LoVo (cell line): ENCODE results near the gene ACACA.
"Not testable (repeated sequence)": the region's sequence is repeated elsewhere in the genome, so short reads cannot be mapped to it uniquely, and the experiment has no call there.

Experiments
- DNase-seq: peaks from one replicate; pipeline ENCODE4 v3.0.0-alpha.2; 2016; ENCODE audit warnings: low spot score

ACACA gene

DNA sequence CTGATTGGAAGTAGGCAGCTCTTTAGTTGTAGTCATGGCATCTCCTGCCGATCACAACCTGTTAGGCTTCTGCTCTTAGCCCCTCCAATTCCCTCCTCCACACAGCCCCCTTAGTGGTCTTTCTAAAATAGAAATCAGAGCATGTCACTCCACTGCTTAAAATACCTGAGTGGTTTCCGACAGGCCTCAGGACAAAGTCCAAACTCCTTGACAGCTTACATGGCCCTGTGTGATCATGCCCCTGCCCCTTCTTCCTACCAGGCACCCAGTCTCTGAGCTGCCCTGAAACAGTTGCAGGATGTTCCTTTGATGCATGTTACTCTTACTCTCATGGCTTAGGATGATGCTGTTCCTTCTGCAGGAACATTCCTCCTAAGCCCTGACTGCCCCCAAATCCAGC is 310.6 kb downstream of the ACACA start:
- DNase-seq = no peak

DNA sequence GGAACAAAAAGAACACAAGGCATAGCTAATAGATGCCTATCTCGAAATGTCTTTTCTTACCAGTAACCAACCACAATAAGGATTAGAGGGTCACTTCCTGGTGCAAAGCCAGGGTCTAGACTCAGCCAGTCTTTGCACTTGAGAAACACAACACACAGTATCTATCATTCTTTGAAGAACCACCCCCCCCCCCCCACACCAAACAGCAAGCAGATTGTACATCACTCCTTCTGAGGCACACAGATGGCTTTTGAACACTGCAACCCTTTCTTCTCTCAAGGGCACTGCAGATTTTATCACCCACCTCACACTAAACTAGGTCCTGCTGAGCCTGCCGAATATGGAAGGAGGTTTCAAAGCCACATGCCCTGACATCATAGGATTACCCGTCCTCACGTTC is 312.2 kb downstream of the ACACA start:
- no peak for DNase-seq

DNA sequence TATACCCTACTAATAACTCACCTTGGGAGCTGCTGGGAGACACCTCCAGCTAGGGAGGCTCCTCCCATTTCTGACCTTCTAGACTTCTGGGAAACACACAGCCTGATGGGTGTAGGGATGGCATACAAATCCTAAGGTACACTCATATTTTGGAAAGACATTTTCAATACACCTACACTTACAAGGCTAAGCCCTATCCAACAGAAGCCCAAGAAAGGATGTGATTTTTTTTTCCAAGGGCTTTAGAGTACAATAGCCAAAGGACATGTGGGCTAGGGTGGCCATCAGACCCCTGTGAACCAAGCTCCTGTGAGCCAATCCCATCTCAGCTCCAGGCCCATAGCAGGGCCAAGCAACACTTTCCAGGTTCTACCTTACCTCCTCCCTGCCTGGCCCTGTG is 313.9 kb downstream of the ACACA start:
- DNase-seq = no peak

DNA sequence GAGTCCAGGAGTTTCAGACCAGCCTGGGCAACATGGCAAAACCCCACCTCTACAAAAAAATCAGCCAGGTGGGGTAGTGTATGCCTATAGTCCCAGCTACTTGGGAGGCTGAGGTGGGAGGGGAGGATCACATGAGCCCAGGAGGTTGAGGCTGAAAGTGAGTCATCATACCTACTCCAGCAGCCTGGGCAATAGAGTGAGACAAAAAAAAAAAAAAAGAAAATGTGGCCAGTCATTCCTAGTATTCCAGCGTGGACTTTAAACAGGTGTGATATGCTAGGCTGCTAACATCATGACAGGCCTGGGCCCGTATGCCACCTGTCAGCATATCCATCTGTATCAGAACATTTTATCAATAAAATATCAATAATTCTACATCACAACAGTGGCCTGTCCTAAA is 314.6 kb downstream of the ACACA start:
- peak; percentile 28 for DNase-seq

DNA sequence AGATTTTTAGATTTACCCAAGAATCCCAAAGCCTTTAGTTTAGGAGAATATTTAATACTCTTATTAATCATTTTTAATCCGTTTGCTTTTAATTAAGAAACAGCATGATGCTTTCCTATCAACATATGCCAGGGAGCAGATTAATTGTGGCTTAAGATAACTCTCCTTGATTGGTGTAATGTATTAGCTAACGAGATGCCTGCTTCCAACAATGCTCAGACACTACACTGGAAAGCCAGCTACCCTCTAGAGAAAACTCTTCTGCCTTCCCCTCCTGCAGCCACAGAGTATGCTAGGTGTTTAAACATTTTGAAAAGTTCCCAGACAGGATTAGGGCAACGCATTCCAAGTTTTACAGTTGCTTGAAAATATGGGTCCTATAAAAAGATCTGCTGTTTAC is 315.7 kb downstream of the ACACA start:
- no peak for DNase-seq

DNA sequence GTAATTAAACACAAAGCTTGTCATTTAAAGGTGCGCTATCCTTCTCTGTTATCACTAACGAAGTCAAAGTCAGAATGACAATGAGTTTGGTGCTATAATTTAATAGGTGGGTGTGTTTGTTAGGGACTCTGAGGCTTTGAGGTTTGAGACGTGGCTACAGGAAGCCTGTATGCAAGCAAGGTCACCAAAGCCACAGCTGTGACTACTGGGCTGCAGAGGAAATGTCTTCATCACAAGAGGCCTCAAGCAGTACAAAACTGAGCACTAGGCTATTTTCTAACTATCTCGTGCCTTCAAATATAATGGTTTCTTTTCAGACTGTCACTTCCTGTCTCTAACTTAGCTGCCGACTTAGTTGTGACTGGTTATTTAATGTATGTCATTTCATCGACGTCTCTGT is 316.7 kb downstream of the ACACA start:
- DNase-seq = no peak

DNA sequence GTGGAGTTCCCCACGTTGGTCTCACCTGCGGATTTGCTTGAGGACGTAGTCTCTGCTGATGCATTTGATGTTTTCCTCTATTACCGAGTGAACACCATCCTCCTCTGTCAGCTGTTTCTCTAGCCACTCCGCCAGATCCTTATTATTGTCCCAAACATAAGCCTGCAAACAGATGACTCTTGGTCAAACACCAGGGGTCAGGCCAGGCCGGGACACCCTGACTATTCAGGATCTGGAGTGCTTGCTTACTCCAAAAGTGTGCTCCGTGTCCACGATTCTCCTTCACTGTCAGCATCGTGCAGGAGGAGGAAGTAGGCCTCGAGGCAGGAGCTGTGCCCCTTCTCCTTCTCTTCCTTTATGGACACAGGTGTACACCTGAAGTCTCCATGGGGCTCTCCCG is 317.7 kb downstream of the ACACA start:
- DNase-seq = no peak

DNA sequence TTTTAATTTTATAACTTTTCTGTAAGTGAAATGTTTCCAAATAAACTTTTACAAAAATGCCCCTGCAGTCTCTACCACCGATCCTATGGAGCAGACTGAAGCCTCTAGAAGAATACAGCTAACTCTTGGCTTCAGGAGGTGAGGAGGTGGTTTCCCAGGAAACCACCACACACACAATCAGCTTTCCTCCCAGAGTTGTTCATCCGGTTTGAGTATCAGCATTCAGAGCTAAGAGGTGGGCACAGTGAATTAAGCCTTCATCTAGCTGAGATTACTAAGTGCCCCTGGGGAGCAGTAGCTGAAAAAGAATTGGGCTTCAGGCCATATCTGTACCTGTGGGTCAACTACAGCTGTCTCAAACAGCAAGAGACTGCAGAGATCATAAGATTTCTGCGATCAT is 318.2 kb downstream of the ACACA start:
- DNase-seq = no peak

DNA sequence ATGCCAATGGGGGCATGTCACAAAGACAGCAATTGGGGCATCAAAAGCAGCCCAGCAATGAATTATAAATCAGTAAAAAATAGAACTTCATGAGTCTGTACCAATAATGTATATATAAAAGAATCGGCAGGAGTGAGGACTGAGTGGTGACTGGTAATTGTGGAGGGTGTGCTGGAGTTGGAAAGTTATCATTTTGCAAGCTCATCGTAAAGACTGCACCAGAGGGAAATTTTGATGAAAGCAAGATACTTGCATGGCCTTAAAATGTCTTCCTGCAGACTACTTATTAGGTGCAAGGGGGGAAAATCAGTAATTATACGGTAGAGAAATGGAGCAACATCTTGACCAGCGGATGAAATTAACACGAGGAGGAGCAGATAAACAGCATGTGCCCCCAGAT is 319.0 kb downstream of the ACACA start:
- no peak for DNase-seq

DNA sequence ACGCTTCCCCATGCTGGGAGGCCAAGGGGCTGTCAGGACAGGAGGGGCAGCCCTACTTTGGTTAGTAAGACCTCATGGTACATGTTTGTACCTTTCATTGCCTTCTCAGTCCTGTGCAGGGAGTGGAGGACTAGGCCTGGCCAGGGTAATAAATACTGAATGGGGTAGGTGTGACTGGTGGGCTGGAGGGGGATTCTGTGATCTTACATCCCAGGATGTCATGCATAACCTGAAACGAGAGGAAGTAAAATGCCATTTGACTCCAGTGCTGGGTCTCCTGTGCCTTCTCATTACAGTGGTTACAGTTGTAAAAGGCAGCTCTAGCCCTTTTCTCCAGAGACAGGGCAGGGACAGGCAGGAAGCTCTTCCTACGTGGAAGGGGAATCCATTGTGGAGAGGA is 319.7 kb downstream of the ACACA start:
- DNase-seq = no peak

DNA sequence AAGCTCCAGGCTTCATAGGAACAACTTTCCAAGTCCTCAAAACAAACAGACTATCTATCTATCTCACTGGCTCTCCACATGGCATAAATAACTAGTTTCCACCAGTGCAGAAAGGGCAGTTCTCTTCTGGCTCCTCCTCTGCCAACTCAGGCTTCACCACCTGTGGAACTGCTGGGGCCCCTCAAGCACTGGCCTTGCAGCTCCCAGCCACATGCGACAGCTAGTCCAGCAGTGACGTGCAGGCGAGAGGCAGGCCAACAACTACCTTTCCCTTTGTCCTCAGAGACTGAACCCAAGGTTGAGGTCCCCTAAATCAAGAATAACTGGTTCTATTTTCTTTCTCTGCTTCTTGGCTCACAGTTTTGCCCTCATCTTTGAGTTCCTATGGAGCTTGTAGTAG is 320.3 kb downstream of the ACACA start:
- DNase-seq = no peak

DNA sequence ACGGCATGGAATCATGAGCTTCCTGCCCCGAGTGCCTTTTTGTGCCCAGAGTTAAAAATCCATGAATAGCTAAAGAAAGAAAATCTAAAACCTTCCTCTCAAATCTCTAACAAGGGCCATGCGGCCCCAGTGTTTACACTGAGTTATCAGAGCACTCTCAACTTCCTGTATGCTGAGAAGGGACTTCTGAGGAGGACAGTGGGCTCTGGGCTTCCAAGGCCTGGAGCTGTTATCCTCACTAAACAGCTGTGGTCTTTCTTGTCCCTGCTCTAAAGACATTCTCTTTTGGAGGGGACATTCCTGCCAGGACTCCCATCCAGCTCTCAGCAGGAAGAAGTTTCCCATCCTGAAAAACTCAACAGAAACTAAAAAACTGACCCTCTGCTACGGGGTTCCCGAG is 322.3 kb downstream of the ACACA start:
- no peak for DNase-seq

DNA sequence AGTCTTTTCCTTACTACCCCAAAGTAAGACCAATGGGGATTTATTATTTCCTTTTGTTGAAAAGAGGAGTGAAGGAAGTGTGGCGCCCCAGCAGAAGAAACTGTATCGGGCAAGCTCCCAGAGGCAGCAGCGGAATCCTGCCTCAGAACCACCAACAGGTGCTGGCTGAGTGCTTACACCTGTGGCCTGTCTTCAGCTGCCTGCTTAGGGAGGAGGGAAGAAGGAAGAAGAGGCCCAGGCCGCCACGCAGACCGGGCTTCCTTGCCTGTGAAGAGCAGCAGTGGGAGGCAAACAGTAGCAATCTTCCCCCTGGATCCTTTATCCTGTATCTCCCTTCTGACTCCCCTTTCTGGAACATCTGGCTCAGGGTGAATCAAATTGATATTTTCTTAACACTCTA is 323.2 kb downstream of the ACACA start:
- no peak for DNase-seq

DNA sequence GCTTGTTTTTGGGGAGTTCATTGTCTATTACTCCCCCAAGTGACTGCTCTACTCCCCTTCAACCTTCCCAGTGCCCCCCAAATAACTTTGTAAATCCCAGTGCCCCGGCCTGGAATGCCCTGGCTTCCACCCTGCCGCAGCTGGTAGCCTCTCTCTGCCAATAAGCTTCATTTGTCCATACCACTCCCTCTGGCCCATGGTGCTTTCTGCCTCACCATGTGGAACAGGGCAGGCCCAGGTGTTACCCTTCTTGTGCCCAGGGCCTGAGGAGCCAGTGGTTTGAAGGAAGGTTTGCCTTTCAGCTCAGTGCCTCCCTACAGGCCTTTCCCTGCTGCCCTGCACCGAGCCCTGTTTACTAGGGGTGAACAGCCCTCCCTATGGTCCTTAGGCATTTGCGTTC is 323.7 kb downstream of the ACACA start:
- no peak for DNase-seq

DNA sequence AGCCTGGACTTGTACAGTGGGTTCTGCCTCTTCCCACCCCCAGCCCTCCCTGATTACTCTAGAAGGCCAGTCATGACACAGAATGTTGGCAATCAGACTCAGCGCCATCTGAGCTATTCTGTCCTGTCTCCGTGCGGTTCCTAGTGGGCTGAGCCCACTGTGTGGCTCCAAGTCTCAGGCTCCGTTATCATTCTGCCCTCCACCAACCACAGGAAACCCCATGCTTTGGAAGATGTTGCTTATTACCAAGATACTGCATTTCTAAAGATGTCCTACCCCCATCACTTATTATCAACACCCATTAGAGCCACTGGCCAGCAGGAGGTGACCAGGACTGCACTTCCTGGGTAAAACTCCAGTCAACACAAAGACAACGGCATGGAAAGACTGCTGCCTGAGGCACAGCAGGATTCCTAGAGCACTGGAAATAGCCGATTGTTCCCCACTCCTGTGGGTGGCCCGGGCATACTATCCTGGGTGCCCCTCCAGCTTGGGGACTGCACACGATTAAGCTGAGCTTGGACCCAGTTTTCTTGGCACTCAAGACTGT is 324.2 kb downstream of the ACACA start:
- DNase-seq = no peak

DNA sequence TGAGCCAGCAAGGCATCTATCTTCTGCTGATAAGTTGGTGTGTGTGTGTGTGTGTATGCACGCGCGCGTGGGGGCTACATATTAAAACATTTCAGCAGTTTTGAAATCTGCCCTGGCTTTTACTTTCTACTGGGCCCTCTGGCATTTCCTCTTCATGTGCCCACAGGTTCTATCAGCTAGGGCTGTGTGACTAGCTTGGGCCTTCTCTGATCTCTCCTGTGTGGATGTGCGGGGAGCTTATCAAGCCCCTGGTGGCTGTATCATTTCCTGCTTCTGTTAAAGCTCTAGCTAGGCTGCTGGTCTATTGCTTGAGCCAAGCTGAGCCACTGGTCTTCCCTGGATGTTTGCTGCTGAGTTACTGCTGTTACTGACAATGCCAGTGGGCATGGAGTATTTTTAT is 325.3 kb downstream of the ACACA start:
- DNase-seq = no peak

DNA sequence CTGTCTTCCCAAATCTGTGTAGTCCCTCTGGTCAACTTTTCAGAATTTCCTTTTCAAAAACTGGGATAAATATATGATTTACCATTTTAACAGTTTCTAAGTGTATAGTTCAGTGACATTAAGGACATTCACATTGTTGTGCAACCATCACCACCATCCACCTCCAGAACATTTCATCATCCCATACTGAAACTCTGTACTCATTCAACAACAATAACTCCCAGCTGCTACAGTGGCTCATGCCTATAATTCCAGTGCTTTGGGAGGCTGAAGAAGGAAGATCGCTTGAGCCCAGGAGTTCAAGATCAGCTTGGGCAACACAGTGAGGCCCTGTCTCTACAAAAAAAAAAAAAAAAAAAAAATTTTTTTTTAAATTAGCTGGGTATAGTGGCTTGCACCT is 326.9 kb downstream of the ACACA start:
- DNase-seq = no peak

DNA sequence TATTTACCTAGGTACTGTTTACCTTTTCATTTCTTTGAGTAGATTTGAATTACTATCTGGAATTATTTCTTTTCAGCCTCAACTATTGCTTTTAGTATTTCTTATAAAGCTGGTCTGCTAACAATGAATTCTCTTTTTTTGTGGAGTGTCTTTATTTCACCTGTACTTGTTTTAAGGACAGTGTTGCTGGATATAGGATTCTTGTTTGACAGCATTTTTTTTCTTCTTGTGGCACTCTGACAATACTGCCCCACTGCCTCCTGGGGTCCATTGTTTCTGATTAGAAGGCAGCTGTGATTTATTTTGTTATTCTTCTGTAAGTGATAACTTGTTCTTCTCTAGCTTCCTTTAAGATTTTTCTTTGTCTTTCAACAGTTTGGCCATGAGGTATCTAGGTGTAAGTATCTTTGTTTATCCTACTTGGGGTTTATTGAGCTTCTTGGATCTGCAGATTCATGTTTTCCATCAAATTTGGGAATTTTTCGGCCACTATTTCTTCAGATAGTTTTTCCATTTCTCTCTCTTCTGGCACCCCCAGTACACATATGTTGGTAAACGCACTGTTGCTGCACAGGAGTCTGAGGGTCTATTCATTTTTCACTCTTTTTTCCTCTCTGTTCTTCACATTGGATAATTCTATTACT is 327.4 kb downstream of the ACACA start:
- DNase-seq = no peak

DNA sequence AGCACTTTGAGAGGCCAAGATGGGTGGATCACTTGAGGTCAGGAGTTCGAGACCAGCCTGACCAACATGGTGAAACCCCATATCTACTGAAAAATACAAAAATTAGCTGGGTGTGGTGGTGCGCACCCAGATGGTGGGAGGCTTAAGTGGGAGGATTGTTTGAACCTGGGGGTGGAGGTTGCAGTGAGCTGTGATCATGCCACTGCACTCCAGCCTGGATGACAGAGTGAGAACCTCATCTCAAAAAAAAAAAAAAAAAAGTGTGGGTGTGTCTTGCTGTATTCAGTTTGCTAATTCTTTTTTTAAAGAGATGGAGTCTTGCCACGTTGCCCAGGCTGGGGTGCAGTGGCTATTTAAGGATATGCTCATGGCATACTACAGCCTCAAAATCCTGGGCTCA is 333.2 kb downstream of the ACACA start:
- not testable (repeated sequence) for DNase-seq

DNA sequence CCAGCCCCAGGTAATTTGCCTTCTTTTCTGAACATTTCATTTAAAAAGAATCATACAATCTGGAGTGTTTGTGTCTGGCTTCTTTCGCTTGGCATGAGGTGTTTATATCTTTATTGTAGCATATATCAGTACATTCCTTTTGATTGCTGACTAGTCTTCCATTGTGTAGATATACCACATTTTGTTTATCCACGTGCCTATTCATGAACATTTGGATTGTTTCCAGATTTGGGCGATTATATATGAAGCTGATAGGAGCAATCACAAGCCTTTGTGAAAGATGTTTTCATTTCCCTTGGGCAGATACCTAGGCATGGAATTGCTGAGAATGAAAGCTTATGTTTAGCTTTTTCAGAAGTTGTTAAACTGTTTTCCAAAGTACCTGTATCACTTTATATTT is 337.5 kb downstream of the ACACA start:
- no peak for DNase-seq

DNA sequence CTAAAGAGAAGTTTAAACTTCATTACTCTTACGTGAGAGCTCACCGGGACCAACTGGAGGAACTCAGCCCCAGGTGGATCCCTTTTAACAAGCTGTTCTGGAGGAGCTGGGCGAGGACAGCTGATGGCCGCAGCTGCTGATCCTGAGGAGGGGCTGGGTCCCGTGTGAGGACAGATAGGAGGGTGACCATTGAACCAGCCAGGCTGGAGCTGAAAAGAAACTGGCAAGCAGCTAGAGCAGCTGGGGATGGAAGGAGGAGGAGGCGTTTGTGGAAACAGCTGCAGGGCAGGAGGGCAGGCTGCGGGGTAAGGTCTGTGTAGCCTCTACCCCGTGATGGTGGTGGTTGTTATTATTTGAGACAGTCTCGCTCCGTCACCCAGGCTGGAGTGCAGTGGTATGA is 338.4 kb downstream of the ACACA start:
- no peak for DNase-seq

DNA sequence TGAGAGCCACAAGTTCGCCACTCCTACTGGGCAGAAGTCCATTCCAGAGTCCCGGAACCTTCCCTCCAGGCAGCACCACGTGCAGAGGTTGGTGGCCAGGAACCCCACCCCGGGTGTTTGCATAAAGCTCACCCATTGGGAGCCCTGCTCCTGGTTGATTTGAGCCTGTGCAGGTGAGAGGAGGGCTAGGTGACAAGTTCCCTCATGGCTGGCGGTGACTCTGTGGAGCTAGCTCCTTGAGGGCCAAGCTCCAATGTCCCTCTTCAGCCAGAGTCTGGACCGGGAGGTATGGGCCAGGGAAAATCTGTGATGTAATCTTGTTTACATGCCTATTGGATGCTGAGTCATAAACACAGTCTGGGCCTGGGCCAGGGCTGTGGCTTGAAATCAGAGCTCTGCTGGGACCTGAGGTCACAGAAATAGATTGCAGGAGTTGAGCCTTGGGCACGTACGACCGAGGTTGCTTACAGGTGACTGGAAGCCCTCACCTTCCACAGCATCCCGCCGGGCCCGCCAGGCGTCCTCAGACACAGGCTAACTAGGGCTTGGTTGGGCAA is 339.0 kb downstream of the ACACA start:
- DNase-seq = peak; percentile 74

DNA sequence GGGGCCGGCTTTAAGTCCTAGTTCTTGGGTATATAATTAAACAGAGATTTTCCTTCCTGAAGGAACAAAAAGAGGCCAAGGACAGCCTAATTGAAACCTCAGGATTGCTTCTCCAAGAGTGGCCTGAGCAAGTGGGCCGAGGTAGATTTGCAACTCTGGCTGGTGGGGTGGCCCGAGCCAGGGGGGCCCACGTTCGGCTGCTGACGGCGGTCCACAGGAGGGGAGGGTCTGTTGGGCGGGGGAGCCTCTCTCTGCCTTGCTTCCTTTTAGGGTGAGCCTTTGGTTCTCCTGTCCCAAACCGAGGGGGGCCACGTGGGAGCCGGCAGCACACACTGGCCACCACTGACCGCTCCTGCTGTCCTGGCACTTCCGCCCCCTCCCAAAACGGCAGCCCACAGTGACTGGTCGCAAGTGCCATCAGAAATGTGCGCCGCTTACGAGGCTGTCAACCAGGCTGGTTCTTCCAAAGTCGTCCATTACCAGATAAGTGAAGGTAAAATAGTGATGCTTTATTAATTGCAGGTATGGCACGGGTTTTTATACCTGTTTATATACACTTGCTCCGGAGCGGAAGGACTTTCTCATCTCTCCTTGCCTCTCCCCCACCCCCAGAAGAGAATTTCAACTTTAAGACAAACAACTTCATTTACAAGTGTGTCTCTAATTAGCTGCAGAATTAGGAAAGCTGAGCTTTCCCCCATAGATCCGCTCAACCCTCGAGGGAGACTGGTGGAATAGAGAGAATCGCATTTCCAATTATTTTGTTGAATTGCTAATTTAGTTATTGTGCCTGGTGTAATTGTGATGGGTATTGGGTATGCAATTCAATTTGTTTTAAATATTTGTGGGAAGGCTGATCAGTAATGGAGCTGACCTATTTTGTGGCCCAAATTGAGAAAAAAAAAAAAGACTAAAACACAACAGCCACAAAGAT is 340.0 kb downstream of the ACACA start:
- DNase-seq = no peak
